ENCODE data around the gene SHROOM2.

Gene SHROOM2

DNA sequence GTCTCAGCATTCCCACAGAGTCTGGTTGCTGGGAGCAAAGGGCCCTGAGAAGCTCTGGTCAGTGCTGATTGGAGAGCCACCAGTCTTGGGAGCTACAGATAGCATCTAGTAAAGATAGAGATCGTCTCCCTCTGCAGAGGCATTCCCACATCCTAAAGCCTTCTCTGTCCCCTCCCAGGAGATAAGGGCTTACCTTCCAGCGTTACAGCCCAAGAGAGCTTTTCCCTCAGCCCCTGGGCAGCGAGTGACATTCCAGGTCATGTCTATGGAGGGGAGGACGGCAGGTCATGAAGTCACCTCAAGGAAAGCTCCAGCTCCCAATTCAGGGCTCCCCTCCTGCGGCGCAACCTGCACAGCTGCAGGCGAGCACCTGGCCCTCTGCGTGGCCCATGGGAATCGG is 210.8 kb downstream of the SHROOM2 start:
- TF ChIP-seq POLR2AphosphoS5 (IDR thresholded peaks at IDR 0.05; ENCODE audit: low read depth, low read length) (no peak), SIN3A (IDR thresholded peaks at IDR 0.05; ENCODE audit: borderline replicate concordance, insufficient read depth, low read length) (no peak), TAF1 (IDR thresholded peaks at IDR 0.05; ENCODE audit: borderline replicate concordance, insufficient read depth, low read length) (no peak), FOXP2 (optimal IDR thresholded peaks at IDR 0.05; ENCODE audit: borderline replicate concordance, extremely low read depth, extremely low read length, insufficient read depth) (no peak)
- TF ChIP-seq, protein P1, sequence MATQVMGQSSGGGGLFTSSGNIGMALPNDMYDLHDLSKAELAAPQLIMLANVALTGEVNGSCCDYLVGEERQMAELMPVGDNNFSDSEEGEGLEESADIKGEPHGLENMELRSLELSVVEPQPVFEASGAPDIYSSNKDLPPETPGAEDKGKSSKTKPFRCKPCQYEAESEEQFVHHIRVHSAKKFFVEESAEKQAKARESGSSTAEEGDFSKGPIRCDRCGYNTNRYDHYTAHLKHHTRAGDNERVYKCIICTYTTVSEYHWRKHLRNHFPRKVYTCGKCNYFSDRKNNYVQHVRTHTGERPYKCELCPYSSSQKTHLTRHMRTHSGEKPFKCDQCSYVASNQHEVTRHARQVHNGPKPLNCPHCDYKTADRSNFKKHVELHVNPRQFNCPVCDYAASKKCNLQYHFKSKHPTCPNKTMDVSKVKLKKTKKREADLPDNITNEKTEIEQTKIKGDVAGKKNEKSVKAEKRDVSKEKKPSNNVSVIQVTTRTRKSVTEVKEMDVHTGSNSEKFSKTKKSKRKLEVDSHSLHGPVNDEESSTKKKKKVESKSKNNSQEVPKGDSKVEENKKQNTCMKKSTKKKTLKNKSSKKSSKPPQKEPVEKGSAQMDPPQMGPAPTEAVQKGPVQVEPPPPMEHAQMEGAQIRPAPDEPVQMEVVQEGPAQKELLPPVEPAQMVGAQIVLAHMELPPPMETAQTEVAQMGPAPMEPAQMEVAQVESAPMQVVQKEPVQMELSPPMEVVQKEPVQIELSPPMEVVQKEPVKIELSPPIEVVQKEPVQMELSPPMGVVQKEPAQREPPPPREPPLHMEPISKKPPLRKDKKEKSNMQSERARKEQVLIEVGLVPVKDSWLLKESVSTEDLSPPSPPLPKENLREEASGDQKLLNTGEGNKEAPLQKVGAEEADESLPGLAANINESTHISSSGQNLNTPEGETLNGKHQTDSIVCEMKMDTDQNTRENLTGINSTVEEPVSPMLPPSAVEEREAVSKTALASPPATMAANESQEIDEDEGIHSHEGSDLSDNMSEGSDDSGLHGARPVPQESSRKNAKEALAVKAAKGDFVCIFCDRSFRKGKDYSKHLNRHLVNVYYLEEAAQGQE (IDR thresholded peaks at IDR 0.05; ENCODE audit: insufficient read depth in 1 of 2, low read depth in 2 of 2, low read length in 2 of 2) = no peak

DNA sequence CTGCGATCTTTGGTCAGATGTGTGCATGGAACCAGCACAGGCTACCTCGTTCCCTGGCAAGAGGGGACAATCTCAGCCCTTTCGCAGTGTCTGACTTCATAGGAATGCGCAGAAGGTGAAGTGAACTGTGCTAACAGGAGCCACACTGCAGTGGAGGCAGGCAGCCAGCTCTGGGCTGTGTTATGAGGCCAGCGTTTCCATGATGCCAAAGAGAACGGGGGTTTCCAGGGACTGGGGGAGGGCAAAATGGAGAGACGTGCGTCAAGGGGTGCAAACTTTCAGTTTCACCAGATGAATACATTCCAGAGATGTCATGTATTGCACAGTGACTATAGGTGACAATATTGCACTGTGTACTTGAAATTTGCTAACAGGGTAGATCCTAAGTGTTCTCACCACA is 211.3 kb downstream of the SHROOM2 start:
- TF ChIP-seq TAF1 (IDR thresholded peaks at IDR 0.05; ENCODE audit: borderline replicate concordance, insufficient read depth, low read length) = no peak
- no peak for TF ChIP-seq FOXP2 (optimal IDR thresholded peaks at IDR 0.05; ENCODE audit: borderline replicate concordance, extremely low read depth, extremely low read length, insufficient read depth)
- TF ChIP-seq, protein P1 (IDR thresholded peaks at IDR 0.05; ENCODE audit: insufficient read depth in 1 of 2, low read depth in 2 of 2, low read length in 2 of 2) = no peak
- TF ChIP-seq SIN3A (IDR thresholded peaks at IDR 0.05; ENCODE audit: borderline replicate concordance, insufficient read depth, low read length) = no peak
- TF ChIP-seq POLR2AphosphoS5 (IDR thresholded peaks at IDR 0.05; ENCODE audit: low read depth, low read length) = no peak

Data from PFSK-1 (cell line).